DOHH2 (cell line): ENCODE measurements around the gene CTBP1.

ENCODE experiments used
- EZH2phosphoT487 ChIP-seq: fragments of 200-600 bp; sonication (generic); IDR thresholded peaks from 2 replicates; pipeline ENCODE4 v1.6.1; 2017; ENCODE audit warnings: borderline replicate concordance, mild to moderate bottlenecking, antibody characterized with exemption, low read length, moderate library complexity, mixed read lengths
- TF ChIP-seq, protein P1 (sequence below): fragments of 200-600 bp; sonication (generic); IDR thresholded peaks from one replicate; pipeline ENCODE4 v1.5.1; 2014; ENCODE audit warnings: antibody characterized with exemption, mild to moderate bottlenecking, low read depth, low read length; ENCODE audit not compliant: poor library complexity, severe bottlenecking

DNA sequence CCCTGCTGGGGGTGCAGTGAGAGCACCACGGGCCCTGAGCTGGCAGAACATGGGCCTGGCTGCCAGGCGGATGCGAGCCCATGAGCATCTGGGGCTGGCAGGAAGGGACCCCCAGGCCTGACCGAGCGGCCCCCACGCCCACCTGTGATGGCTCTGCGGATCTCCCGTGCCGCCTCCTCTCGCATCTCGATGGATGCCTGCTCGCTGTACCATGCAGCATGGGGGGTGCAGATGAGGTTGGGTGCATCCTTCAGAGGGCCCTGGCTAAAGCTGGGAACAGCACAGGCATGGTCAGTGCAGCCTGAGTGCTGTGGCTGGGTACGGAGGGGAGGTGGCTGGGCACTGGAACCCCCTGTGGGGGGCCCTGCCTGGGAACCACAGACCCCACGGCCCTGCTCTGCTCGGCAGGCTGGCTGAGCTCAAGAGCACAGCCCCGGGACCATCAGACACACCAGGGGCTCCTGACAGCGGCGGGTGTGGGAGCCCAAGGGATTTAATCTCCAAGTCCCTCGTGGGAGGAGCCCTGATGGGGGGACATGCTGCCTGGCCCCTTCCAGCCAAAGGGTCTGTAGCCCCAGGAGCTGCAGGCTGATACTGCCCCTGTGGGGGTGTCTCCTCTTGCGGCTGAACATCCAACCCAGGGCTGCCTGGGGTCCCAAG lies 35.5 kb downstream of the CTBP1 start:
- TF ChIP-seq, protein P1, sequence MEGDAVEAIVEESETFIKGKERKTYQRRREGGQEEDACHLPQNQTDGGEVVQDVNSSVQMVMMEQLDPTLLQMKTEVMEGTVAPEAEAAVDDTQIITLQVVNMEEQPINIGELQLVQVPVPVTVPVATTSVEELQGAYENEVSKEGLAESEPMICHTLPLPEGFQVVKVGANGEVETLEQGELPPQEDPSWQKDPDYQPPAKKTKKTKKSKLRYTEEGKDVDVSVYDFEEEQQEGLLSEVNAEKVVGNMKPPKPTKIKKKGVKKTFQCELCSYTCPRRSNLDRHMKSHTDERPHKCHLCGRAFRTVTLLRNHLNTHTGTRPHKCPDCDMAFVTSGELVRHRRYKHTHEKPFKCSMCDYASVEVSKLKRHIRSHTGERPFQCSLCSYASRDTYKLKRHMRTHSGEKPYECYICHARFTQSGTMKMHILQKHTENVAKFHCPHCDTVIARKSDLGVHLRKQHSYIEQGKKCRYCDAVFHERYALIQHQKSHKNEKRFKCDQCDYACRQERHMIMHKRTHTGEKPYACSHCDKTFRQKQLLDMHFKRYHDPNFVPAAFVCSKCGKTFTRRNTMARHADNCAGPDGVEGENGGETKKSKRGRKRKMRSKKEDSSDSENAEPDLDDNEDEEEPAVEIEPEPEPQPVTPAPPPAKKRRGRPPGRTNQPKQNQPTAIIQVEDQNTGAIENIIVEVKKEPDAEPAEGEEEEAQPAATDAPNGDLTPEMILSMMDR, result no peak
- TF ChIP-seq EZH2phosphoT487, result no peak
